HG03039 (cell line): Measurements from ENCODE around the gene C3orf49.

Experiments used
- ATAC-seq: cut with Tn5 transposase; IDR thresholded peaks from one replicate; pipeline ENCODE4 v1.9.1; 2021; ENCODE audit warnings: mild to moderate bottlenecking, moderate library complexity; ENCODE audit not compliant: unreplicated experiment

C3orf49 gene

DNA sequence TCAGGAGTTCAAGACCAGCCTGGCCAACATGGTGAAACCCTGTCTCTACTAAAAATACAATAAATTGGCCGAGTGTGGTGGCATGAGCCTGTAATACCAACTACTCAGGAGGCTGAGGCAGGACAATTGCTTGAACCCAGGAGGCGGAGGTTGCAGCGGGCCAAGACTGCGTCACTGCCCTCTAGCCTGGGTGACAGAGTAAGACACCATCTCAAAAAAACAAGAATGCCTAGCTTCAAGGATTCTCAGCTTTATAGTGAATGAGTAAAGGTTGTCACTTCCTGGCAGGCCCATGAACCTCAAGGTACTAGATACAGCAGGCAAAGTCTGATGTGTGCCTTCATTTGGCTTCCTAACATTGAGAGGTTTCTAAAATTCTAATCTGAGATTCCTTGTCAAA lies 30.1 kb downstream of the C3orf49 start:
- ATAC-seq = no peak

DNA sequence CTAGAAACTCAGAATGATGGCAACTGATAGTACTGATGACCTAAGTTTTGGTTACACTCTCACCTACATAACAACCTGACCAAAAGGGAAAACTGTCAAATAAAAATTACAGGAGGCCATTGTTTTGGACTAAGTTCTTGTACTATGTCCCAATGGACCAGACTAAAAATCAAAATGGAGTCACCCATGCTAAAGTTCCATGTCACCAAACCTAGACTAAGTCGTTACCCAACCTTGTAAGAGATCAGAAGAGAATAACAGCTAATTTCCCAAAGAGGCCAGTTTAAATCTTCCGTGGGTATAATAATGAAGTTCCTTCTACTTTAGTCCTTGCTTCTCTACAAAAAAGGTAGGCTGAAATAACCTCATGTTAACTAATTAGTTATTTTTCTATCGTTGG lies 32.2 kb downstream of the C3orf49 start:
- no peak for ATAC-seq

DNA sequence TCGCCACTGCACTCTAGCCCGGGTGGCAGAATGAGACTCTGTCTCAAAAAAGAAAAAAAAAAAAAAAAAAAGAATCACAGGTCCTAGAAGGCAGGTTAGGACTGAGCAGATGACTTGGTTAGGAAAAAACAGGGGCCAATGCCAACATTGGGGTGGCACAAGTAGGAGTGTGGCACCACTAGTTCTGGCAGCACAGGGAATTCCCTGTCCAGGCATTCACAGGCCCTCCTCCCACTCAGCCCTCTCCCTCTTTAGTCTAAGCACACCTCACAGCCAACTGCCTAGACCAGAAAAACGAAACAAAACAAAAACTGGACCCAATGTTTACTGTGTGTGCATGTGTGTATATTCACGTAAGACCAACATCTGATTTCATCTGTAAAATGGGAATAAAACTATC lies 34.0 kb downstream of the C3orf49 start:
- ATAC-seq = no peak

DNA sequence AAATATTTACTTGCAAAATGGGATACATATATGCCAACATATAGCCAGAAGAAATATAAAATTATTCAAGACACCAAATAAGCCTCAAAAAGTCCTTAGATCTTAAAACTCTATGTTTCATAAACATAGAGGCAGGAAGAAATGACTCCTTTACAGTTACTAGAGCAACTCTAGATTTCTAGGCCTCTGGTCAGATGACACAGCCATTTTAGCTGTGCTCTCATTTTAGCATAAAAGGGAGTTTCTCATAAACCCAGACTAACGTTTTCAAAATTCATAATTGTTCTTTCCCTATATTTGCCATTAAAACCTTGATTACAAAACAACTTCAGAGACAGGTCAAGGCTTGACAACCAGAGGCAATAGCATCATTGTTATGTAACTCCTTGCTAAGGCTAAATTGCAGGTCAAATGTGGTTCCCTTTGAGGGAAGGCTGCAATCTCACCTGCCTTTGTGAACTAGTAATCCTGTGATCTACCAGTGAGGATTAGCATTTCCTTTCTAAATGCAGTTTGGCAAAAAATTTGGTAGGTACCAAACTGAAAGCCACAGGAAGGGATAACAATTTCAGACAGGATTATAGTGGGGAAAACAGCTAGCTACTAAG lies 36.3 kb downstream of the C3orf49 start:
- ATAC-seq = no peak

DNA sequence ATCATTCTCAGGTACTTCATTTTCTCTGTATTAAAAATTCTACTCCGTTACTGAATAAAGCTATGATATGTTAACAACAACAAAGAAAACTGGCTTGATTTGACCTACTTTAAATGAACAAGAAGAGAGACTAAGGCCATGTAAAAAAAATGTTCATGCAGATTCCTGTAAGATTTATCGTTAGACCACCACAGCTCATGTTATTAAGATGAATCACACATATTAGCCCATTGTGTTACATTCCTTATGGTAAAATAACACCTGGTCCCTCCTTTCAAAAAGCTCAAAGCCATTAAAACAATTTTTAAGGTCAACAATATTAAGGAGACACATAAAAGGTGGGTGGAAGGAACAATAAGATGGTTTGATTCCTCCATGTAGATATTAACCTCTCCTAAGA lies 38.2 kb downstream of the C3orf49 start:
- no peak for ATAC-seq

DNA sequence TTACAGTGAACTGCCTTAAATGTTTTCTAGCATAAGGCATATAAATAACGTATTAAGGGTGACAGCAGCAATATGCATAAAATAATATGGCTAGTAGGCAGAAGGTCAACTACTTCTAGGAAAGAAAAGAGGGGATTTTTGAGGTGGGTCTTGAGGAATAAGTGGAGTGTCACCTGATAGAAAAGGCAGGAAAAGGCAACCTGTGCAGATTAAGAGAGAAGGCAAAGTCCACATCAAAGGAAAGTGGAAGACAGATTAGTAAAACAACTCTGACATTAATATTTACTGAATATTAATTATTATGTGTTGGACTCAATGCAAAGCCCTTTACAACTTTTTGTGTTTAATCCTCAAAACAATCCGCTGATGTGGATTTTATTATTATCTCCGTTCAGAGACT lies 41.7 kb downstream of the C3orf49 start:
- ATAC-seq = no peak

DNA sequence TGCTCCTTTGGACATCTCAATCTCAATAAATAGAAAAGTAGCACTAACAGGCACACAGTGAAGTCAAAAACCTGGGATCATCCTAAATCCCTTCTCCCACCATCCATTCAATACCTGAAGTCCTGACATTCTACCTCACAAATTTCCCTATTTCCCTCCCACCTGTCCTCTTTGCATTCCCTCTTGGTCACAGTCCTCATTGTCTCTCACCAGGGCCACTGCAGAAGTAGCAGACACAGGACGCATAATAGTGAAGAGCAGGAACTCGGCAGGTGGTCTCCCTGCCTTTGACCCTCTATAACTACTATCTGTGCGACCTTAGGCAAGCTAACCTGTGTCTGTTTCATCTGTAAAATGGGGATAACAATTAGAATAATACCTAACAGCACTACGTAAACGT lies 42.2 kb downstream of the C3orf49 start:
- no peak for ATAC-seq

DNA sequence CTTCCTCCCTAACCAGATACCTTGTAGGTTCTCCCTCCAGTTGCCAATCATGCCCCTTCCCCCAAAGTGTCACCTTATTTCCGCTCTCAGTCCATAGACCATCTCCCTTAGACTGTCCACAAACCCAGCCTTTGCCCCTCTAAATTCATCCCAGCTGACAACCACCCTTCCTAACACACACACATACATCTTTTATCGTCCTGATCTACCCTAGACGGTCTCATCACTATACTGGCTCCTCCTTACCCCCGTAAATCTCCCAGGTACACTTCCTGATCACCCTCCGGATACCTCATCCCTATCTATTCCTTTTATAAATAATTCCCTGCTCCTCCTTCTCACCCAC lies 43.7 kb downstream of the C3orf49 start:
- no peak for ATAC-seq

DNA sequence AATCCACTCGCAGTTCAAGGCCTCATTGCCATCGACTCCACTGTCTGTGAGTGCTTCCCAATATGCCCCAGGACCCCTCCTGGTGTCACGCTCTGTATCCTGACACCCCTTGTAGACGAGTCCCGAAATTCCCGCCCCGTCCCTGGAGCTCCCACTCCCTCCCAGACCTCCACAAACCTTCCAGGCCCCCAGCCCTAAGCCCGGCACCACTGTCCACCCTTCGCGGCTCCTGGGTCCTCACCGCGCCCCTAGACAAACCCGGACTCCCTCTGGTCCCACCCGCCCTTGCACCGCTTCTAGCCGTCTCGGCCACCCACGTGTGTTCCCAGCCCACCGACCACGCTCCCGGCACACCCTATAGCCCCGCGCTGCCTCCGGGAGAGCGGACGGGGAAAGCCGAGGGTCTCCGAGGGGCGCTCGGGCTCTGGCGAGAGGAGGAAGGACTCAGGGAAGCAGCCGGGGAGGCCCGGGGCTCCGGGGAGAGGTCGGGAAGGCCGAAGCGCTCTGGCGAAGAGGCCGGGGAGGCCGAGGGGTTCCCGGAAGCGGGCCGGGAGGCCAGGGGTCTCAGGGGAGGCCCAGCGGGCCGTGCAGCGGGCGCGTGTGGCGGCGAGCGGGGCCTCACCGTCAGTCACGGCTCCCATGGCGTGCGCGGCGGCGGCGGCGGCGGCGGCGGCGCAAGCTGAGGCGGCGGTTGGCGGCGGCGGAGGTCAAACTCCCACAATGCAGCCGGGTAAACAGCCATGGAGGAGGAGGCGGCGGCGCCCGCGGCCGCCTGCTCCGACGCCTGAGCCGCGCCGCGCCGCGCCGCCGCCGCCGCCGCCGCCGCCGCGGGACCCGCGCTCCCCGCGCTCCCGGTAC lies 44.3 kb downstream of the C3orf49 start, which contains the start of the genes ATXN7 and THOC7:
ATXN7 (plus strand) TSS at position 718 of the 858 bp plus-strand sequence. CDS start 48,732 bp downstream, outside the sequence.
THOC7 (minus strand) TSS at position 656 of the 858 bp plus-strand sequence; CDS start at position 641, 15 bp downstream.
- ATAC-seq = peak; percentile 78

DNA sequence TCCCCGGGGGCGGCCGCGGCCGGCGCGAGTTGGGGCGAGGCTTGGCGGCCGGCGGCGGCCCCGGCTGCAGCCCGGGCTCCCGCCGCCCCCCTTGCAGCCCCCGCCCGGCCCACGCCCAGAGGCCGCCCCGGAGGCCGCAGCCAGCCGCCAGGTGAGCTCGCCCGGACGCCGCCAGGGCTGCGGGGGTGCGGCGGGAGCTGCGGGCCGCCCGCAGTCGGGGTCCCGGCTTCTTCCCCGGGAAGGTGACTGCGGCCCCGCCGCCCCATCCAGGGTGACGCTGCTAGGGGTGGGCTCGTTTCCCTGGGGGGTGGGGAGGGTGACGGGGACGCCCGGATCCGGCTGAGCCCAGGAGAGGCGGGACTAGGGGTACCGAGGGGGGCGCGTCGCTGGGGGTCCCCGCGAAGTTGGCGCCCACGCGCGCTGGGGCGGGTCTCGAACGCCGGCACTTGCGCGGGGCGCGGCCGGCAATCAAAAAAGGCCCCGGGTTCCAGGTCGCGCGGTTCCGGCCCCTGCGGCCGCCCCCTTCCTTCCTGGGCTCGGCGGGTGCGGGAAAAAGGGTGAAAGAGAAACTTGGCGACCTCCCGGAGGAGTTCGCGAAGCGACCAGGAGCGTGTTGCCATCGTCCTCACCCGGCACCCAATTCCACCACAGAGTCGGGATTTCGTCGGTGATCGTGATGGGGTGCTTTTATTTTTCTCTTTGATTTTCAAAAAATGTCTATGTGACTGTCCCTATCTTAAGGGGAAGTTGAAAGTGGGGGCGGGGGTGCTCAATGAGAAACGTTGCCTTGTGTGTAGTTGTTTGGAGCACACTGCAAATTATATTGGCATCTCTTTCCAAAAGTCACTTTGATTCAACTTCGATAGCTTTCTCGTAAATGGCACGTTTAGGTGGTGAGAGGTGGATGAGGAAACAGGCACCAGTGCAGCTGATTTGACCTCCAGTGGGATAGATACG lies 45.2 kb downstream of the C3orf49 start:
- peak; percentile 37 for ATAC-seq

DNA sequence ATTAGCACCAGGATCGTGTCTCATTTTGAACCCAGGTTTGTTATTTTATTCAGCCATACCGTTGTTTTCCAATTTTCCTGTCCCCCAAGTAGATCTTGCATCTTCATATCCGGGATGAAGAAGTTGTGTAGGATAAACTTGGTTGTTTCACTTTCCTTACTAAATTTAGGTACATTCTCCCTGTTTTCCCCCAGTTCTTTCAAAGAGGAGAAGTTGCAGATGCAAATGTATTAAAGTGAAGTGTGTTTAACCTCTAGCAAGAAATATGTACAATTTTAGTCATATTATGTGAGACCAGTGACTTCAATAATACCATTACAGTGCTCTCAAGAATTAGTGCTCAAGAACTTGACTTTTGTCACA lies 45.8 kb downstream of the C3orf49 start:
- ATAC-seq = no peak

DNA sequence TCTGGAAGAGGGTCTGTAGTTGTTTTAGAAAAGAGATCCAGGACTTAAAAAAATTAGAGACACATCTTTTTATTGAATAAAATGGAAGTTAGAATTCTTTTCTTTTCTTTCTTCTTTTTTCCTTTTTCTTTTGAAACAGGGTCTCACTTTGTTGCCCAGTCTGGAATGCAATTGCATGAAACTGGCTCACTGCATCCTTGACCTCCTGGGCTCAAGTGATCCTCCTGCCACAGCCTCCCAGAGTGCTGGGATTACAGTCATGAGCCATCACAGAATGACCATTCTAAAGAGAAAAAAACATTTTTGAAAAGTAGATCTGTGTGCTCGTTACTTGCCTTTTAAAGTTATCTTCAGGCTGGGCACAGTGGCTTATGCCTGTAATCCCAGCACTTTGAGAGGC lies 48.1 kb downstream of the C3orf49 start:
- no peak for ATAC-seq

DNA sequence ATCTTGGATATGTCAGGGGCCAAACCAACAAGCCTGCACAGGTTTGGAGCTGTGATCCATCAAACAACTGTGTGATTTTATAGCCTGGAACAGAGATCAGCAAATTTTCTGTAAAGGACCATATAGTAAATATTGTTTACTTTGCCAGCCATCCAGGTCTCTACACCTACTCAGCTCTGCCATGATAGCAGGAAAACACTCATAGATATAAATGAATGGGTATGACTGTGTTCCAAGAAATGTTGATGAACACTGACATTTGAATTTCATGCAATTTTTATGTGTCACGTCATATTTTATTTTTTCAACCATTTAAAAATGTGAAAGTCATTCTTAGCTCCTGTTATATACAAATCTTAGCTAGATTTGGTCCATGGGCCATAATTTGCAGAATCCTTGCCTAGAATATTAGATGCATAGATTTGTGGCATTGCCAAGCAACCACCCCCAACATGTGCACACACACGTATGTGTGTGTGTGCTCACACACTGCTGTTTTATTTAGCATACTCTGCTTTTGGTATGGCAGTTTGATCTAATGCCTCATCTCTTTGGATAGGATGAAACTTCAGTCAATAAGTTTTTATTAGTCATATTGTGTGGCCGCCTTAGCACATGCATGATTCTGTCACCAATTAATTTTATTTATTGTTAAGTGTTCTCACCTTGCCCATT lies 51.0 kb downstream of the C3orf49 start:
- no peak for ATAC-seq

DNA sequence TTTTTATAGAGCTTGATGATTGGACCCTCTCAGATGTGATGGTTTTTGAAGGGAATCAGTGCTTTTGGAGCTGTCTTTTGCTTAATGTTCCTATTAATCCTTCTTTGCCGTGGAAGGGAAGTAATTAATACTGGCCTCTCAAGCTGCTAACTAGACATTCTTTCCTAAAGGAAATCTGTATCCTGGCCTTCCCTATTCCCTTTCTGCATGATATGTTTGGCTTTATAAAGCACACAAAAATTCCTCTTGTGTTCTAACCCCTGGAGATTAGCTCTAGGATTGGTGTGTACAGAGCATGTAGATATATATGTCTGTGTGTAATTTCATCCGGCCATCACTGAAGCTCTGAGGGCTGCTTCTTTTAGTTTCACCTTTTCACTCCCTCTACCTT lies 51.5 kb downstream of the C3orf49 start:
- no peak for ATAC-seq

DNA sequence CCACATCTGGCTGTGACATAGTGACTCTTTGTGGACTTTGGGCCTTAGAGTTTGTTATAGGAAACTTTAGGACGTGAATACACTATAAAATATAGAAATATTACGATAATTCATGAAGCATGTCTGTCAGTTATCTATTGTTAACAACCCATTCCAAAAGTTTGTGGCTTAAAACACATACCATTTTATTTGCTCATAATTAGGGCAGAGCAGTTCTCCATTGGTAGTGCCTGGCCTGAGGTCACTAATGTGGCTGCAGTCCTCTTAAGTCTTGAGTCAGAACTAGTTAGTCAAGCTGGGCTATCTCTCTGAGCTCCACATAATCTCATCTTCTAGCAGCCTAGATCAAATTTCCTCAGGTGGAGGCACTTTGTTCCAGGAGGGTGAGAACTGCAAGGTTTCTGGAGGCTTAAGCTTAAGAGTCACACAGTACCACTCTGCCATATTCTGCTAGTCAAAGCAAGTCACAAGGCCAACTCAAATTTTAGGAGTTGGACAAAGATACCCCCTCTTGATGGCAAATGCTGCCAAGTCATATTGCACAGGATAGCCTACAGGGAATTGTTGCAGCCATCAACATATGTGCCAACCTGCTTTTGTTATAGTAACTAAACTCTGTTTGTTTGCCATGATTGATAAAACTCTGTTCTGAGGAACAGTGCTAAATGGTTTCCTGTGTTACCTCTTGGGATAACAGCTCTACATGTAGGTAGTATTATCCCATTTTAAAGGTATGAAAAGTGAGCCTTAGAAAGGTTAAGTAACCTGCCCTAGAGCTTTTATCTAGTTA lies 53.2 kb downstream of the C3orf49 start:
- ATAC-seq = no peak

DNA sequence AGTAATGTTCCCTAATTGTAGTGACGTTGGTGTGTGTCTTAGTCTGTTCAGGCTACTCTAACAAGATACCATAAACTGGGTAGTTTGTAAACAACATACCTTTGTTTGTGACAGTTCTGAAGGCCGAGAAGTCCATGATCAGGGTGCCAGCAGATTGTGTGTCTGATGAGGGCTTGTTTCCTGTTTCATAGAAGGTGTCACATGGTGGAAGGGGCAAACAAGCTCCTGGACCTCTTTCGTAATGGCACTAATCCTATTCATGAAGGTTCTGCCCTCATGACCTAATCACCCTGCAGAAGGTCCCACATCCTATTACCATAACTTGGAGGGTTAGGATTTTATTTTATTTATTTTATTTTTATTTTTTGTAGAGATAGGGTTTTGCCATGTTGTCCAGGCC lies 55.7 kb downstream of the C3orf49 start:
- ATAC-seq = no peak

DNA sequence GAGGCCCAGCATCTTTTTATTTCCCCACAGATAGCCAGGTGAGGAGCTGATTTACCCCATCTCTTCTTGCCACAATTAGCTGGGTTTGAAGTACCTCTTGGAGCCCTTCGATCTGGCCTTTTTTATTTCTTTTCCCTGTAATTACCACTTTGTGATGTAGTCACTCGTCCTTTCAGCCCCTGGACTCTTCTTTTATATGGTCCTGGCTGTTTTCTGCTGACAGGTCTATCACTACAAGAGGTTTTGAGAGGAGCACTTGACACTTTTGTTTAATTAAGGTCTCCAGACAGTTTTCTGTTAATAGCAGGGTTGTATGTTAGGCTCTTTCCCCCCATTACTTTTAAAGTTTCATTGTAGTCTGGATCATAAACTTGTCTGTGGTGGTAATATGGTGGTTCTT lies 56.4 kb downstream of the C3orf49 start:
- ATAC-seq = no peak

DNA sequence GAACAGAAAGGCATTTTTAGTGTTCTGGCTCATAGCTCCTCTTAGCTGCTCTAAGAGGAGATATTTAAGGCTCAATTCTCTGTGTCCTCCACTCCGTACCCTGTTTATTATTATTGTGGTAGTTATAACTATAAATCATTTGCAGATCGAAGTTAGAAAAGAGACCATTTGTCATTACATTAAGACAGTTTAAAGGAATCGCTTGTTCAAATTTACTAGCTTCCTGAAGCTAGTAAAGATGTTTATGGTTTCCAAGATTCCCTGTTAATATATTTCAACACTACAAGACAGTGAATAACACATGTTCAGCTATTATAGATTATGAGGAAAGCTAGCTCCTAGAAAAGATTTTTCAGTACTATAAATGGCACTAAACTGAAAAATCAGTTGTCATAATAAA lies 57.2 kb downstream of the C3orf49 start:
- ATAC-seq = no peak

DNA sequence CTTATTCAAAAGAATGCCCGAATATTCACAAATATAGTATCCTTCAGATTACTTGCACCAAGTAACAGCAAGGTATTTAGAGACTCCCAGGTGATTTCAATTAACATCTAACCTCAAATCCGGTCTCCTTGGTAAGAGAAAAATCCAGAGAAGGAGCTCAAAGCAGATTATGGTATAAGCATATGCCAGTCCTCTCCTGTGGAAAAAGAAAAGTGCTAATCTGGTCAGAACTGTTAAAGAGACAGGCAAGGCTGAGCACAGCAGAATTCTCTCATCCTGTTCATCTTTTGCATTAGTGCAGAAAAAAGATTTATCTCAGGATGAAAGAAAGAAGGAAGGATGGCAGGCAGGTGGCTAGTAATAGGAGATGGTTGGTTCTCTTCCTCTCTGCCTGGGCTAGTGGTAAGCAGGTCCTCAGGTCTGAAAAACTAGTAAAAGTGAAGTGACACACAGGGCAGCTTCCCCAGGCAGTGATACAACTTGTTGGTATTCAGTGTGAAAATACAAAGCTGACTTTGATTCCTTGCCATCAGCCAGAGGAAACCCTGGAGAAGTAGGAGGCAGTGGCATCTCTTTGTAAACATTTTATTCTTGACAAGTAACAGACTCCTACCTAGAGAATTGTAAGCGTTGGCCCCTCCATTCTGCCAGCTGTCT lies 58.8 kb downstream of the C3orf49 start:
- ATAC-seq = no peak
